GM18520 (cell line): ENCODE measurements around the gene TTLL9.

Experiments
- ATAC-seq: cut with Tn5 transposase; IDR thresholded peaks from one replicate; pipeline ENCODE4 v1.9.1; 2021; ENCODE audit not compliant: unreplicated experiment

TTLL9 gene

DNA sequence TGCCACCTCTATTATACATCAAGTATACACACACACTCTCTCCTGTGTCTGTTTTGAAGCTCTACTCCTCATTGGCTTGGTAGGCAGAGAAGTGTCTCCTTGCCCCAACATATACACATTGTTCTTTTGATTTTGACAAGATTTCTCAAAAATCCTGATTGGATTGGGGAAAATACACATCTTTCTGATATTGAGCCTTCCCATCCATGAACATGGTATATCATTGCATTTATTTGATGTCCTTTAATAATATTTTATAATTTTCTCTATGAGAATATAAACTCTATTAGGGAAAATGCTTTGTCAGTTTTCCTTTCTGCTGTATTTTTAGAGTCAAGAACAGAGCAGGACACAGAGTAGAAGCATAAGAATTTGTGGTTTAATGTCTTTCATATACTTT is 7.2 kb downstream of the TTLL9 start:
- no peak for ATAC-seq

DNA sequence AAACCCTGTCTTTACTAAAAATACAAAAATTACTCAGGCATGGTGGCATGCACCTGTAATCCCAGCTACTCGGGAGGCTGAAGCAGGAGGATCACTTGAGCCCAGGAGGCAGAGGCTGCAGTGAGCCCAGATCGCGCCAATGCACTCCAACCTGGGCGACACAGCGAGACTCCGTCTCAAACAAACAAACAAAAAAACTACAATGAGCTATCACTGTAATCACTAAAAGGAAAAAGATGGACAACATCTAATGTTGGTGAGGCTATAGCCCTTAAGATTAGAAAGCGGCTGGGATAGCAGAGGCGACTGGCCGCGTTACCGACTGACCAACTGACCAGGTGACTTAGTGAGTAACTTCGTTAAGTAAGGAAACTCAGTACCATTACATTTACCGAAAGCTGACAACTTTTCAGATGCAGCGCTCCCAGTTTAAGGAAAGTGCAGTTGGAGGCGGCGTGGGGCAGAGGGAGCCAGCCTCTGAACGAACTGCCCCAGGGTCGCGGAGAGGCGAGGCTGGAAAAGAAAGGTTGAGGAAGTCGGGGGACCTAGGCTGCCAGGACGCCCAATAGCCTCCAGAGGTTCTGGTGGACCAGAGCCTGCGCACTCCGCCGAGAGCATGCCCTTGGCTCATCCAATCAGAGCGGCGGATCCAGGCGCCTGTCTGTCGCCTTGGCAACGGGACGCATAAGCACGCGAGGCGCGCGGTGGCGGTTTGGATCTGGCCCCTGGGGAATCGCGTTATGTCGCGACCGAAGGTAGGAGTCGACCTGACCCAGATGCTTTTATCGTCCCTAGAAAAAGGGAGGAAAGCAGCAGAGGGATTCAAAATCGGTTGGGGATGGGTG is 8.9 kb downstream of the TTLL9 start:
- ATAC-seq, result peak; percentile 64

DNA sequence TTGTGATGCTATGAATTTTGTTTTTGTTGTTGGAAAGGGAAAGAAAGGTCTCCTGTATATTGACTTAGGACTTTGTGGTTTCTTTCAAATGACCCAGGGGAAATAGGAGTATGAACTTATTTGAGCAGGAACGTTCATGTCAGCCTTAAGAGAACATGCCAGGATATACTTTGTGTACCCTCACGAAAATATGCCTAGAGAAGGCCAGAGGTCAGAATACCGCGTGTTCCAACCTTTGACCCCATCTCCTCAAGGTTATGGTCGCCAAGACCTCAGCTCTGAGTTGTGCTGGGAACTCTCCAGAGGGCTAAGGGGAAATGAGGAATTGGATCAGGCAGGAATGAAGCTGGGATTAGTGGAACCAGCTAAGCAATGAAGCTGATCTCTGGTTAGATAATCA is 11.5 kb downstream of the TTLL9 start:
- ATAC-seq, result no peak

DNA sequence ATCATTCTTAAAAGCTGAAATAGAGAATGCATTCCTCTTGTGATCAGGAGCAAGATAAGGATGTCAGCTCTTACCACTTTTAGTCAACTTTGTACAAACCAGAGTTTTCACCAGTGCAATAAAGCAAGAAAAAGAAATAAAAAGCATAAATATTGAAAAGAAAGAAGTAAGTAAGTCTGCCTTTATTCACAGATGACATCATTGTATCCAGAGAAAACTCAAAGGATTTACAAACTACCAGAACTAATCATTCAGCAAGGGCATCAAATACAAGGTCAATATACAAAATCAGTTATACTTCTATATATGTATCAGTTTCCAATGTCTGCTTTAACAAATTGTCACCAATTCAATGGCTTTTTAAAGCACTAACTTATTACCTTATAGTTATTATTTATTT is 13.4 kb downstream of the TTLL9 start:
- ATAC-seq, result no peak

DNA sequence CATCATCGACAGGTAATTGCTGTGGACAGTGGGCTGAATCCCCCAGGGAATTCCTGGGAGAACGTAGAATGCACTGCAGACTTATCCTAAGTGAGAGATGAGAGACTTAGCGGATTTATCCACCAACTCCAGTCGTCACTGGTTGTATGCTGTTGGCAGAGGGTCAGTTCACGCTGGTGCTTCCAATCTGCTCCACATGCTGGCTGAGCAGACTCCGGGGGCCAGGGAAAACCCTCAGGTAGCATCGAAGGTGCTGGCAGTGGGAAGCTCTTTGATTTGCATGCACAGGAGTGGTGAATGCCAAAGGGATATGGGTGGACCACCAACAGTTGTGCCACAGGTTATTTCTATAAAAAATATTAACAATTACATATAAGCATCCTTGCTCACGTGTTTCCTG is 20.2 kb downstream of the TTLL9 start:
- no peak for ATAC-seq

DNA sequence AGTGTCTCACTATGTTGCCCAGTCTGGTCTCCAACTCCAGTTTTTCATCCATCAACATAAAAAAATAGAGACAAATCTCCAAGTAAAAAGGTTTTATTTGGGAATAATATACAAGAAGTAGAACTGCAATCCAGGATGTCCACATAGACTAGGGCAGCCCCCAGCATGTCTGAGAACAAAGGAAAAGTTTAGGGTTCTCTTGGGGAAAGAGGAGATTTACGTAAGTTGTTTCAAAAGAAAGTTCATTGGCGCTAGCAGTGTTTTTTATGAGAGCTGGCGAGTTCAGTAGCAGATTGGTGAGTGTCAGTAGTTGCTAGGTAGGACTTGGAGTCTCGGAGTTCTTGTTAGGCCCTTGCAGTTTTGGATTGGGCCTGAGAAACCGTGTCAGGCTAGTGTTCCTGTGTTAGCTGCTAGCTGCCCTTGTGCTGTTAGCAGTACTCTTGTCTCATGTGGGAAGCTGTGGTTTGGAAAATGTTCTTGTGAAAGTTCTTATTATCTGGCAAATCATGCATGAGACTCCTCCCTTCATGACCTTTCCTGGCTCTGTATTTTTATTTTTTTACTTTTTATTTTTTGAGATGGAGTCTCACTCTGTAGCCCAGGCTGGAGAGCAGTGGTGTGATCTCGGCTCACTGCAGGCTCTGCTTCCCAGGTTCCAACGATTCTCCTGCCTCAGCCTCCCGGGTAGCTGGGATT is 24.7 kb downstream of the TTLL9 start:
- peak; percentile 91 for ATAC-seq

DNA sequence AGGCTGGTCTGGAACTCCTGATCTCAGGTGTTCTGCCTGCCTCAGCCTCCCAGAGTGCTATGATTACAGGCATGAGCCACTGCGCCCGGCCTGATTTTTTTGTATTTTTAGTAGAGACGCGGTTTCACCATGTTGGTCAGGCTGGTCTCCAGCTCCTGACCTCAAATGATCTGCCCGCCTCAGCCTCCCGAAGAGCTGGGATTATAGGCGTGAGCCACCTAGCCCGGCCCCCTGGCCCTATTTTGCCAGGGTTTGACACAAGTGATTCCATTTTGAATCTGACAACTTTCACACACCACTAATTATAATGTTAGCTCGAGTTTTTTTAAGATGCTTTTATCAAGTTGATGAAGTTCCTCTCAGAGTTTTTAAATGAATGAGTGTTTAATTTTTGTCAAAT is 25.6 kb downstream of the TTLL9 start:
- no peak for ATAC-seq

DNA sequence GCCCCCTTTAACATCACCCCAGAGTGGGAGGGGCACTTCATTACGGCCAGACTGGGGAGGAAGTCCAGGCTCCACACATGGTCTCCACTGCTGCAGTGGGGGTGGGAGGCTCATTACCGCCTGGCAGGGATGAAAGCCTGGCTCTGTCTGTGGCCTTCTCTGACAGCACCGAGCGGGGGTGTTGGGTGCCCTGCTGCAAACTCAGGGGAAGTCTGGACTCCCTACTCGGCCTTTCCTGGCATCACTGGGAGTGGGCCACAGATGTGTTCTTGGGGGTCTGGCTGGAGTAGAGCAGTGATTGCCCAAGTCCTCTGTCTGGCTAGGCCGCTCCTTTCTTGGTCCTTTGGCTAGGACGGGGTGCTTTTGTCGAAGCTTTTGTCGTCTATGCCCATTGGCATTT is 27.1 kb downstream of the TTLL9 start:
- ATAC-seq, result no peak

DNA sequence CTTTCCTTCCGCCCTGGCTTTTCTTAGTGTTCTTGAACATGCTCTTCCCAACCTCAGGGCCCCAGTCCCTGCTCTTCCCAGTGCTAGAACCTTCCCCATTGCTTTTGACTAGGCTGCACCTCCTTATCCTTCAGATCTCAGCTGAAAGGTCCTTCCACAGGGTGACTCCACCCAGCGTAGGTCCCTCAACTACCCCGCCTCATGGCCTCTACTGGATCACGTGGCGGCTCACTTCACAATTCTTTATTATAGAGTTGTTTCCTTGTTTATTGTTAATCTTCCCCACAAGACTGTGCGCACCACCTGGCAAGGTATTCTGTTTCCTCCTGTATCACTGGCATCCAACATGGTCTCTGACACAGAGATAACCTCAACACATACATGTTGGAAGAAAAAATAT is 31.2 kb downstream of the TTLL9 start:
- ATAC-seq, result no peak

DNA sequence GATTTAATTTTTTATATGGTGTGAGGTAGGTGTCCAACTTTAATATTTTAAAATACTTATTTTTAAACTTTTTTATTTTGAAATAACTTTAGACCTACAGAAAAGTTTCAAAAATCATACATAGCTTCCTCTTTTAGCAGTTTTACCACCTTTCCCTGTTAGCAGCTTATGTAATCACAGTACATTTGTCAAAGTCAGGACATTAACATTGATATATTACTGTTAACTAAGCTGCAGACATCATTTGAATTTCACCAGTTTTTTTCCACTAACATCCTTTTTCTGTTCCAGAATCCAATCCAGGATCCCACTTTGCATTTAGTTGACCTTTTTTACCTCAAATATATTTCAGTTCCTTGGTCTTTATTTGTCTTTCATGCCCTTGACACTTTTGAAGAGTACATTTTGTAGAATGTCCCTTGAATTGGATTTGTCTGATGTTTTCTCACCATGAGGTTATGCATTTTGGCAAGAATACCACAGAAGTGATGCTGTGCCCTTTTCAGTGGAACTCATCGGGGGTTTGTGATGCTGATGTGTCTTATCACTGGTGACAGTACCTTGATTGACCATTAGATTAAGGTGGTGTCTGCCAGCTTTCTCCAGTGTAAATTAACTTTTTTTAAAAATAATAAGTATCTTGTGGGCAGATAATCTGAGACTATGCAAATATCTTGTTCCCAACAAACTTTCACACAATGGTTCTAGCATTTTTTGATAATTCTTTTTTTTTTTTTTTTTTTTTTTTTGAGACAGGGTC is 33.4 kb downstream of the TTLL9 start:
- no peak for ATAC-seq

DNA sequence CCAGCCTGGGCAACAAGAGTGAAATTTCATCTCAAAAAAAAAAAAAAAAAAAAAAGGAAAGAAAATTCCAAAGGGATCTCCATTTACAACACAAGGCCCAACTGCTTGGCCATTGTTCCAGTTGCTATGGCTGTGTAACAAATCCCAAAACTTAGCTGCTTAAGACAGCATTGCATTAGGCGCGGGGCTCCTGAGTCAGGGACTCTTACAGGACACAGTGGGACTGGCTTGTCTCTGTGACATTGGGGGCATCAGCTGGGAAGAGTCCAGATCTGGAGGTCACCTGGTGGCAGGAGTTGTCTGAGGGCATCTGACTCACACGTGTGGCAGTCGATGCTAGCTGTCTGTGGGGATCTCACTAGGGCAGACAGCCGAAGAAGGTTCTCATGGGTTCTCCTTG is 35.6 kb downstream of the TTLL9 start:
- no peak for ATAC-seq

DNA sequence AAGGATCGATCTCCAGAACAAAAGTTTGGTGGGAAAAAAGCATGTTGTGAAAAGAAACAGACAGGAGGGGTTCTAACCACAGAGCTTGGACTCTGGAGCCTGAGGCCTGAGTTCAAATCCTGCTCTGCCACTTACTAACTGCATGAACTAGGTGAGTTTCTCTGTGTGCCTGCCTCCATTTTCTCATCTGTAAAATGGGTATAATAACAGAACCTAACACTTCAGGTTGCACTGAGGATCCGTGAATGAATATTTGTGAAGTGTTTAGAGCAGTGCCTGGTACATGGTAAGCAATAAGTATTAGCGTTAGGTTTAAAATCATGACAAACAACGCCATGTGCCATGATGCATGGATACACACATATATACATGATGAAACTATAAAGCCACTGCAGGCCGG is 36.6 kb downstream of the TTLL9 start:
- ATAC-seq, result no peak

DNA sequence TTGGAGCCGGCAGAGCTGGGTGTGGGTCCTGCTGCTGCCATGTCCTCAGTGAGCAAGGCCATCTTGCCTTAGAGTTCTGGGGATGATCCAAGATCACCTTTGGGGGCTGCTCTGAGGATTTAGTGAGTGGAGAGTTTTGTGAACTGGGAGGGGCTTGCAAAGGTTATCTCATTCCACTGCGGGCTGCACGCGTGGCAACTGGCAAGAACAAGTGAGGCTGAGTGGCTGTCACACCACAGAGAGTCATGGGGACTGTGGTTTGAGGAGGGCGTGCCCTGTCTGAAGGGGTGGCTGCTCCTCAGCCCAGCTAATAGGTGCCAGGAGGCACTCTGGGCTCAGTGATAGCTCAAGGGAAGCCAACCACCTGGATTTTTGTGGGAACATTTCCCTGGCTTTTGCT is 37.6 kb downstream of the TTLL9 start:
- no peak for ATAC-seq

DNA sequence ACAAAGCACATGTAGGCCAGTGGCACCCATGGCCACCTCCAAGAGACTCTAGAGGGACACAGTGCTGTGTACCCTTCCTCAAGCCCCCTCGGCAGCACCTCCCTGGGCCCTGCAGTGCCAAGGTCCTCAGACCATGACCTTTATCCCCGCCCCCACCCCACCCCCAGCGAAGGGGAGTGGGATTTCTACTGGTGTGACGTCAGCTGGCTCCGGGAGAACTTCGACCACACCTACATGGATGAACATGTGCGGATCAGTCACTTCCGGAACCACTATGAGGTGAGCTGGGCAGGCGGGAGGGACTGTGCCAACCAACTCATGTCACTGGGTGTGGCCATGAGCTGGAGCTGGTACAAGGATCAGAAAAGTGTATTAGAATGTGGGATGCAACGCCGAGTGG is 38.0 kb downstream of the TTLL9 start:
- no peak for ATAC-seq

DNA sequence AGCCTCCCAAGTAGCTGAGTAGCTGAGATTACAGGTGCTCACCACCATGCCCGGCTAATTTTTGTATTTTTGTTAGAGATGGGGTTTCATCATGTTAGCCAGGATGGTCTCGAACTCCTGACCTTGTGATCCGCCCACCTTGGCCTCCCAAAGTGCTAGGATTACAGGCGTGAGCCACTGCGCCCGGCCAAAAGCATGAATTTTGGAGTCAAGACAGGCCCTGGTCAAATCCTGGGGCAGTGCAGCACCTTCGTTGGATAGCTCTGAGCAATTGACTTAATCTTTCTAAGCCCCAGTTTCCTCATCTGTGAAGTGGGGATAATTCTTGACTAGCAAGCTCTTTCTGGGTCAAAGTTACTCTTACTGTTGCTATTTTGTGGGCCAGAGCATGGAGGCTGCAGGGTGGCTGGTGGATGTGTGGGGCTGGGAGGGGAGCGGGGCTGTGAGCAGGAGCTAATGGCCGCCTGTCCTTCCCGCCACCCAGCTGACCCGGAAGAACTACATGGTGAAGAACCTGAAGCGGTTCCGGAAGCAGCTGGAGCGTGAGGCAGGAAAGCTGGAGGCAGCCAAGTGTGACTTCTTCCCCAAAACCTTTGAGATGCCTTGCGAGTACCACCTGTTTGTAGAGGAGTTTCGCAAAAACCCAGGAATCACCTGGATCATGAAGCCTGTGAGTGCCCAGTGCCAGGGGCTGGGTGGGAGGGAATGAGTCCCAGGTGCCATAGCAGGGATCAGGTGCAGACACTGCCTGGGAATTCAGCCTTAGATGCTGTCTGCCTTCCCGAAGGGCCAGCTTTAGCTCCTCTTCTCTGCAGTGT is 39.0 kb downstream of the TTLL9 start:
- no peak for ATAC-seq

DNA sequence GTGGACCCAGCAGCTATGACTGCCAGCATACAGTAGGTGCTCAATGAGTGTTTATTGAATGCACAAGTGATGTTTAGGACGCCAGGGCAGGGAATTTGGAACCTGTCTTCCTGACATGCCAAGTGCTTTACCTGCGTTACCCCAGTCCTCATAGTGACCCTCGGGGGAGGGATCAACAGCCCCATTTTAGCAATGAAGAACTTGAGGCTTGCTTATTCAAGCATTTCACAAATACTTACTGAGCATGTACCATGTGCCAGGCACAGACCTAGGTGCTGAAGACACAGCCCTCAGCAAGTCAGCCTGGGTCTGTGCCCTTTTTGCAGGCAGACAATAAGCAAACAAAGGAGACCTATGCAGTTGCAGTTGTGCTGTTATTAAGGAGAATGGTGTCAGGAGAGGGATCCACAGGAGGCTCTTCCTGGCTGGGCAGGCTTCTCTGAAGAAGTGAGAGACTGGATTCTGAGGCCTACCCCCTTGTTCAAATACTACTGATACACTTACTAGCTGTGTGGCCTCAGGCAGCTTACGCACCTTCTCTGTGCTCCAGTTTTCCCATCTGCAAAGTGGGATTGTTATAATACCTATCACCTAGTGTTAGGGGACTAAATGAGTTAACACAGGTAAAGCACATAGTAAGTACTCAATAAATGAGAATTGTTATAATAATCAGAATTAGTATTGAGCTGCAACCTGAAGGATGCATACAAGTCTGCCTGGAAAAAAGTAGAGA is 39.8 kb downstream of the TTLL9 start:
- no peak for ATAC-seq

DNA sequence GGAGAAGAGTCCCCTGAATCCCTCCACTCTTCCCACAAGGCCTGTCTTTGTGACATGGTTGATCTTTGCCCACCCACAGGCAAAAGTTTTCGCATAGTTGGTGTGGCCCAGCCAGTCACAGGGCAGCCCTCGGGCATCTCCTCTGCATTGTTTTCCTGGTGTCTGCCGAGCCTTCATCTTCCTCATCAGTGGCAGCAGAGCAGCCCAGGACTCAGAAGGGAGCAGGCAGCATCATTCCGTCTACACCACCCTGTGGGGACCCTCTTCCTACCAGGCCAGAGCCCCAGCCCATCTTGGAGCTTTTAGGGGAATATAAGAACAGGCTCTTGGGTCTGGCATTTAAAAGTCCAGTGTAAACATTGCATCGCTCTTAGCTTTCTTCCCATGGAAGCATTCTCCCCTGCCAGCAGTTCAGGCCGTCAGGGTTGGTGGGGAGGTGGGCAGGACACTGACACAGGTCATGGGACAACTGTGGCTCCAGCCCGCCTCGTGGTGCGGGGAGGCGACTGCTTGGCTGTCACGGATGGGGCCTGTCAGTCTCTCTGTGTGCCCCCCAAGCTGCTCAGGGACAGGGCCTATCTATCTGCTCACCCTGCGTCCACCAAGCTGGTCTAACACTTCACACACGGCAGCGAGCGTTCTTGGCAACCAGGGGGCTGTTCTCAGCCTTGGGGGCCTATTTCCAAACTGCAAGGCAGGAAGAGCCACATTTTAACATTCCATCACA is 43.2 kb downstream of the TTLL9 start:
- ATAC-seq, result no peak

DNA sequence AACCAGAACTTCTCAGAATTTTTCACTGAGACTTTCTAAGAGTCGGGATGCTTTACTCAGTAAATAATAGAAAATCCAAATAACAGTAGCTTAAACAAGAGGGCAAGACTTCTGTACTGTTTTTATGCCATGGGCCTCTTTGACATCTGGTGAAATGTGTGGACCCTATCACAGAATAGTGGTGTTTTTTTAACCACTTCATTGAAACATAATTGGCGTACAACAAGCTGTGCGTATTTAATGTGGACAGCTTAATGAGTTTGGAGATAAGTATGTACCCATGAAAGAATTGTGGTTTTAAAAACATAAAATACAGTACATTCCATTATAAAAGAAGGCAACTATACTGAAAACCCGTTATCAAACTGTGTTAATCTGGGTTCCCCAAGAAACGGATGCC is 43.7 kb downstream of the TTLL9 start:
- ATAC-seq, result no peak

DNA sequence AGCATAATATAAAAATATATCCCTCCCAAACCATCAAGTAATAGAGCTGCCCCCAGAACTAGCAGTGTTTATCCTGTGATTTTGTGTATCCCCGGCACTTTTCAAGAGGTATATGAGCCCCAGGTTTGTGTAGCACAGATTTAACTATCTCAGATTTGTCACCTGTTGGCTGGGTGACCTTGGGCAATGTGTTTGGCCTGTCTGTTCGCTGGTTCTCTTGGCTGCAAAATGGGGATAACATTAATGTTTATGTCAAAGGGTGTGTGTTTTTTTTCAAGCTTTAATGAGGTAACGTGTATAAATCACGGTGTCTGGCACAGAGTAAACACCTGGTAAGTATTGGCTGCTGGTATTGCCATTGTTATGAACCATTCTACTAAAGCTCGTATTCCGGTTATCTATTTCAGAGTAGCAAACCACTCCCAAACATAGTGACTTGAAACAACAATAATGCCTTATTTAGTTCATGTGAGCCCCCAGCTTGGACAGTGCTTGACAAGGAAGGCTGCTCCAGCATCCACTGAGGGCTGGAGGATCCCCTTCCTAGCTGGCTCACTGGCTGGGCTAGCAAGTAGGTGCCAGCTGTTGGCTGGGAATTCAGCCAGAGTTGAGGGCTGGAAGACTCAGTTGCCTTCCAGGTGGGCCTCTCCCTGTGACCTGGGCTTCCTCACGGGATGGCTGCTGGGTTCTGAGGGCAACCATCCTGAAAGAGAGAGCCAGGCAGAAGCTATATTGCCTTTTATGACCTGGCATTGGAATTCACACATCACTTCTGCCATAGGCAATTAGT is 45.3 kb downstream of the TTLL9 start:
- no peak for ATAC-seq
